Activated CD4-positive, alpha-beta T cell treated with anti-CD3 and anti-CD28 coated beads, Interleukin-2, Interleukin-6, amounts not matched to agents 100 ng/mL and 50 ng/mL, durations not matched to agents 16 hours and 8 hours (primary cell): ENCODE results near the gene CLNK.

Source experiments
- DNase-seq: peaks from one replicate; pipeline ENCODE4 v3.0.0-alpha.2; 2020

Gene CLNK

GRCh38 chr4:10684631-10685030 is at the start of gene CLNK:
CLNK (minus strand) TSS chr4:10684768; CDS start chr4:10667869, 16,899 bp downstream.
- no peak for DNase-seq

- no peak for DNase-seq
Observed at GRCh38 chr4:10733481-10734062, 49.0 kb upstream of the CLNK start.

- peak; percentile 15 for DNase-seq
Observed at GRCh38 chr4:10732914-10733415, 48.4 kb upstream of the CLNK start.

GRCh38 chr4:10732235-10732913 is 47.8 kb upstream of the CLNK start:
- DNase-seq, result peak; percentile 63

- DNase-seq, result no peak
Observed at GRCh38 chr4:10731690-10732089, 47.1 kb upstream of the CLNK start.

- no peak for DNase-seq
Observed at GRCh38 chr4:10731162-10731561, 46.6 kb upstream of the CLNK start.

- DNase-seq, result peak; percentile 55
Observed at GRCh38 chr4:10730590-10730989, 46.0 kb upstream of the CLNK start.

- DNase-seq, result peak; percentile 44
Observed at GRCh38 chr4:10730019-10730418, 45.5 kb upstream of the CLNK start.

- DNase-seq, result no peak
Observed at GRCh38 chr4:10729366-10729765, 44.8 kb upstream of the CLNK start.

GRCh38 chr4:10728016-10728415 is 43.4 kb upstream of the CLNK start:
- DNase-seq, result no peak

- DNase-seq, result no peak
Observed at GRCh38 chr4:10727140-10727880, 42.7 kb upstream of the CLNK start.

- peak; percentile 34 for DNase-seq
Observed at GRCh38 chr4:10722957-10723356, 38.4 kb upstream of the CLNK start.

GRCh38 chr4:10721616-10722015 is 37.0 kb upstream of the CLNK start:
- DNase-seq, result no peak

- no peak for DNase-seq
Observed at GRCh38 chr4:10716163-10716562, 31.6 kb upstream of the CLNK start.

- no peak for DNase-seq
Observed at GRCh38 chr4:10715696-10716095, 31.1 kb upstream of the CLNK start.

- DNase-seq, result no peak
Observed at GRCh38 chr4:10715135-10715534, 30.6 kb upstream of the CLNK start.

GRCh38 chr4:10713591-10713990 is 29.0 kb upstream of the CLNK start:
- no peak for DNase-seq

- DNase-seq, result no peak
Observed at GRCh38 chr4:10706236-10706635, 21.7 kb upstream of the CLNK start.

- DNase-seq, result no peak
Observed at GRCh38 chr4:10704430-10704810, 19.9 kb upstream of the CLNK start.

- no peak for DNase-seq
Observed at GRCh38 chr4:10703766-10704429, 19.3 kb upstream of the CLNK start.

- DNase-seq, result no peak
Observed at GRCh38 chr4:10703156-10703555, 18.6 kb upstream of the CLNK start.

- DNase-seq, result no peak
Observed at GRCh38 chr4:10701702-10702460, 17.3 kb upstream of the CLNK start.

GRCh38 chr4:10701161-10701560 is 16.6 kb upstream of the CLNK start:
- DNase-seq, result no peak
